ENCODE data around the gene NHSL2. TPM values are rescaled to one million over a fixed set of nuclear protein-coding genes. Genes with fewer than 3 reads are reported as not detected.

The NHSL2 gene
- total RNA-seq, 1 donor from 2014 or later, result 12.7 TPM

GRCh38 chrX:72037601-72038000 lies 127.0 kb downstream of the NHSL2 start:
- ATAC-seq, result no peak
- Histone ChIP-seq H3K36me3 (no peaks in the 10 kb centered on the region), H3K27me3 (ENCODE audit: low read depth) (no peaks in the 10 kb centered on the region), H3K4me1 (no peaks in the 10 kb centered on the region), H3K9me3 (no peaks in the 10 kb centered on the region), H3K4me3 (no peak overlapping the region), H3K27ac (no peak overlapping the region)
- DNase-seq, result no peak
- no peak for TF ChIP-seq CTCF (IDR thresholded peaks at IDR 0.05)
- intact Hi-C loops (cut with DNase I), result no loop called here

- no peaks in the 10 kb centered on the region for H3K4me1 ChIP-seq
- H3K4me3 ChIP-seq, result no peak overlapping the region
- no peaks in the 10 kb centered on the region for H3K27me3 ChIP-seq (ENCODE audit: low read depth)
- intact Hi-C loops (cut with DNase I), result no loop called here
- H3K27ac ChIP-seq, result no peak overlapping the region
- no peaks in the 10 kb centered on the region for H3K36me3 ChIP-seq
- DNase-seq, result no peak
- no peak for ATAC-seq
- TF ChIP-seq CTCF (IDR thresholded peaks at IDR 0.05), result no peak
- no peaks in the 10 kb centered on the region for H3K9me3 ChIP-seq
These were observed 127.4 kb downstream of the NHSL2 start for GRCh38 chrX:72038016-72038415.

GRCh38 chrX:72038868-72039267 lies 128.2 kb downstream of the NHSL2 start:
- Histone ChIP-seq H3K36me3 (no peaks in the 10 kb centered on the region), H3K4me3 (no peak overlapping the region), H3K9me3 (no peaks in the 10 kb centered on the region), H3K4me1 (no peaks in the 10 kb centered on the region), H3K27me3 (ENCODE audit: low read depth) (no peaks in the 10 kb centered on the region), H3K27ac (no peak overlapping the region)
- no peak for TF ChIP-seq CTCF (IDR thresholded peaks at IDR 0.05)
- ATAC-seq (no peak), DNase-seq (no peak)
- intact Hi-C loops (cut with DNase I), result no loop called here

- Histone ChIP-seq H3K36me3 (no peaks in the 10 kb centered on the region), H3K4me3 (no peak overlapping the region), H3K27ac (no peak overlapping the region), H3K9me3 (no peaks in the 10 kb centered on the region), H3K27me3 (ENCODE audit: low read depth) (no peaks in the 10 kb centered on the region), H3K4me1 (peaks cover 6% of the 10 kb centered on the region)
- DNase-seq, result no peak
- no peak for TF ChIP-seq CTCF (IDR thresholded peaks at IDR 0.05)
- ATAC-seq, result no peak
- intact Hi-C loops (cut with DNase I), result no loop called here
These were observed 129.9 kb downstream of the NHSL2 start for GRCh38 chrX:72040506-72040905.

GRCh38 chrX:72041176-72041575 lies 130.5 kb downstream of the NHSL2 start:
- ATAC-seq (no peak), DNase-seq (no peak)
- TF ChIP-seq CTCF (IDR thresholded peaks at IDR 0.05), result no peak
- Histone ChIP-seq H3K4me3 (no peak overlapping the region), H3K36me3 (no peaks in the 10 kb centered on the region), H3K4me1 (peaks cover 10% of the 10 kb centered on the region), H3K27me3 (ENCODE audit: low read depth) (no peaks in the 10 kb centered on the region), H3K9me3 (no peaks in the 10 kb centered on the region), H3K27ac (no peak overlapping the region)
- intact Hi-C loops (cut with DNase I), result no loop called here

Data from lower lobe of right lung (tissue), 2 donors.